ENCODE results near the gene AHNAK2. TPM values are rescaled to one million over a fixed set of nuclear protein-coding genes. Genes with fewer than 3 reads are reported as not detected.

The AHNAK2 gene
- total RNA-seq, 1 donor = 0.10 TPM

GRCh38 chr14:105015905-105016304 lies 37.7 kb upstream of the AHNAK2 start:
- H3K27me3 ChIP-seq (ENCODE audit: insufficient read depth, low read length) = no peaks in the 10 kb centered on the region
- H3K4me1 ChIP-seq (ENCODE audit: insufficient read depth, low read length) = peaks cover 41% of the 10 kb centered on the region
- no peak overlapping the region for H3K4me3 ChIP-seq (ENCODE audit: low read length)
- no peaks in the 10 kb centered on the region for H3K9me3 ChIP-seq (ENCODE audit: low read depth, low read length)

DNA sequence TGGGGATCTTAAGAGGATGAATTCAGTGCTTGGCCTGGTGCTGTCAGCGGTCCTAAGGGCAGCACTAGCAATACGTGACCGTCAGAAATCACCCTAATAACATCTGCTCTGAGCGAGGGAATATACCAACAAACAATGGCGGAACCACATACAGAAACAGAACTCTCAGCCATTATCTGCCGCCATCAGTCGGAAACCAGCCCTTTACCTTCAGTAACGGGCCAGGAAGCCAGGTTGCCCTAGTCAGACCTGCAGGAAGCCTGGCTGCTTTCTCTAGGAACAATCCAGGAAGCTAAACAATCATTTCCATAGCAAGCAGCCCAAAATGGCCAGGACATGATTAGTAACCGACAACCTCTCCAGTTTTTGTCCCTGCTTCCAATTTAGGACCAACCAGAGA lies 37.1 kb upstream of the AHNAK2 start:
- Histone ChIP-seq H3K9me3 (ENCODE audit: low read depth, low read length) (no peaks in the 10 kb centered on the region), H3K27me3 (ENCODE audit: insufficient read depth, low read length) (no peaks in the 10 kb centered on the region), H3K4me3 (ENCODE audit: low read length) (no peak overlapping the region), H3K4me1 (ENCODE audit: insufficient read depth, low read length) (peaks cover 39% of the 10 kb centered on the region)

DNA sequence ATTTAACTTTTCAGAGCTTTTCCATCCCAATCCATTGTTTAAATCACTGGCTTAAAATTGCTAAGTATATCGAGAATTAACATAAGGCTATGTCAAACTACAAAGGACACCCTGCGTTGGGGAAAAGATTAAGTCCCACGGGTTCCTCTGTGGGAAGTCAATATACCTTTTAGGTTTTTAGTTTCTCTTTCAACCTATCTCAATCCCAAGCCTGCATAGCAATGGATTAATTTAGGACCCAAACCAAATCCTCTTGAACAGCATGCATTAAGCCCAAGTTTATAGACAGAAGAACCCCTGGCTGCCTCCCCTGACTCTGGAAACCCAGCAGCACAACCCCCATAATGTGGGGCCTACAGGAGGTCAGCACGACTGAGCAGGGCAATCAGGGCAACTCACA lies 36.5 kb upstream of the AHNAK2 start:
- H3K4me1 ChIP-seq (ENCODE audit: insufficient read depth, low read length) = peaks cover 32% of the 10 kb centered on the region
- no peaks in the 10 kb centered on the region for H3K9me3 ChIP-seq (ENCODE audit: low read depth, low read length)
- no peaks in the 10 kb centered on the region for H3K27me3 ChIP-seq (ENCODE audit: insufficient read depth, low read length)
- no peak overlapping the region for H3K4me3 ChIP-seq (ENCODE audit: low read length)

DNA sequence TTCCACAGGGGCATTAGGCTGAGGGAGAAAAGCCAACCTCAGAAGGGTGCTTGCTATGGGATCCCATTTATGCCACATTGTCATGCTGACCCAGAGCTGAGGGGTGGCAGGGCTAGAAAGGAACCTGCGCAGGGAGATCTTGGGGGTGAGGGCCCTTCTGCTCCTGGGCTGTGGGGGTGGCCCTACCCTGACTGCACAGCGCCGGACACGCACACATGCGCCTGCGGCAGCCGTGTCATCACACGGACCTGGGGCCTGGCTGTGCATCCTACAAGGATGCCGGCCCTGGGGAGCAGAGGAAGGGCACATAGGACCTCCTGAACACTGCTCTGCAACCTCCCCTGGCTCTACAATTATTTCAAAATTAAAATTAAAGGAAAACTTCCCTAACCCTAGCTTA lies 35.9 kb upstream of the AHNAK2 start:
- no peak overlapping the region for H3K4me3 ChIP-seq (ENCODE audit: low read length)
- peaks cover 26% of the 10 kb centered on the region for H3K4me1 ChIP-seq (ENCODE audit: insufficient read depth, low read length)
- no peaks in the 10 kb centered on the region for H3K27me3 ChIP-seq (ENCODE audit: insufficient read depth, low read length)
- no peaks in the 10 kb centered on the region for H3K9me3 ChIP-seq (ENCODE audit: low read depth, low read length)

DNA sequence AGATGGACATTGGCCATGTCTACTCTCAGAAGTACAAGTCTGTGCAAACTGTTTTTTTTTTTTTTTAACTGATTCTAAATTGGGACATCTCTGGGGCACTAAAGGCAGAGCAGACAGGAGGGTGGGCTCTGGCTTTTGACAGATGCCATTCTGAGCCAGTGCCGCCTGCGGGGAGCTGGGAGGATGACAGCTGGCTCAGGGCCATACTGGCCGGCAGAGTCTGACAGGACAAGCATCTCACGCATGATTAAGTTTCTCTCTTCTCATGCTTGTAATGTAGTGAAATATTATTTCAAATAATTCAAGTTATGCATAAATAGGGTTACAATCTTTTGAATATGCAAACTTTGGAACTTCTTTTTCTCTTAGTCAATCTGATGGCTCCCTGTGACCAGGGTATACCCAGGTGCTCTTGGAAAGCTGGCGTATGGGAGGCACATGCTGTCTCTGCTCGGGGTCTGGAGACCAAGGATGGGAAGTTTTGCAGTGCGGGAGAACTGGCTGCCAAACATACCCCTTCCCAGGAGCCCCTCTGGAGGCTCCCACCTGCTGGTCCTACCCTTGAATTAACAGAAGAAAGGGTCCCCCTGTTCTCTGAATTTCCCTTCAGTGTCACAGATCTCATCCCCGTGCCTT lies 35.1 kb upstream of the AHNAK2 start:
- Histone ChIP-seq H3K9me3 (ENCODE audit: low read depth, low read length) (no peaks in the 10 kb centered on the region), H3K4me3 (ENCODE audit: low read length) (no peak overlapping the region), H3K27me3 (ENCODE audit: insufficient read depth, low read length) (no peaks in the 10 kb centered on the region), H3K4me1 (ENCODE audit: insufficient read depth, low read length) (peaks cover 19% of the 10 kb centered on the region)

GRCh38 chr14:105012171-105012985 lies 34.2 kb upstream of the AHNAK2 start:
- Histone ChIP-seq H3K27me3 (ENCODE audit: insufficient read depth, low read length) (no peaks in the 10 kb centered on the region), H3K9me3 (ENCODE audit: low read depth, low read length) (no peaks in the 10 kb centered on the region), H3K4me1 (ENCODE audit: insufficient read depth, low read length) (peaks cover 15% of the 10 kb centered on the region), H3K4me3 (ENCODE audit: low read length) (no peak overlapping the region)

GRCh38 chr14:105011312-105011990 lies 33.3 kb upstream of the AHNAK2 start:
- peaks cover 13% of the 10 kb centered on the region for H3K4me1 ChIP-seq (ENCODE audit: insufficient read depth, low read length)
- H3K27me3 ChIP-seq (ENCODE audit: insufficient read depth, low read length) = no peaks in the 10 kb centered on the region
- H3K9me3 ChIP-seq (ENCODE audit: low read depth, low read length) = no peaks in the 10 kb centered on the region
- no peak overlapping the region for H3K4me3 ChIP-seq (ENCODE audit: low read length)

GRCh38 chr14:105010891-105011291 lies 32.7 kb upstream of the AHNAK2 start:
- no peak overlapping the region for H3K4me3 ChIP-seq (ENCODE audit: low read length)
- H3K27me3 ChIP-seq (ENCODE audit: insufficient read depth, low read length) = no peaks in the 10 kb centered on the region
- H3K9me3 ChIP-seq (ENCODE audit: low read depth, low read length) = no peaks in the 10 kb centered on the region
- H3K4me1 ChIP-seq (ENCODE audit: insufficient read depth, low read length) = peaks cover 7% of the 10 kb centered on the region

DNA sequence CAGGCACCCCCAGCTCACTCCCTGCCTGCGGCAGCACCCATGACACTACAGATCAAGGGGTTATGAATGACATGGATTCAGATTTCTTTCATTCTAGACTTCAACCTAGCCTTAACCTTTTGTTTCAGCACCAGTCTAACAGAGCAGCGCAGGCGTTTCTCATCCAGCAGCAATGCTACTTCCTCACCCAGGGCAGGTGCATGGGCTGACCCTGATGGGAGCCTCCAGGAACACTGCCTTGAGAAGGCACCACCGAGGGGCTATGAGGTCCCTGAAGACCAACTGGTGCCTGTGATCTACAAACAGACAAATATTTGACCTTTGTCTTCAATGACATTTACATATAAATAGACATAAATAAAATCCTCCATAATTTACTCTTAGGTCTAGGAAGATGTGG lies 31.9 kb upstream of the AHNAK2 start:
- Histone ChIP-seq H3K4me3 (ENCODE audit: low read length) (no peak overlapping the region), H3K27me3 (ENCODE audit: insufficient read depth, low read length) (no peaks in the 10 kb centered on the region), H3K9me3 (ENCODE audit: low read depth, low read length) (no peaks in the 10 kb centered on the region), H3K4me1 (ENCODE audit: insufficient read depth, low read length) (peaks cover 7% of the 10 kb centered on the region)

DNA sequence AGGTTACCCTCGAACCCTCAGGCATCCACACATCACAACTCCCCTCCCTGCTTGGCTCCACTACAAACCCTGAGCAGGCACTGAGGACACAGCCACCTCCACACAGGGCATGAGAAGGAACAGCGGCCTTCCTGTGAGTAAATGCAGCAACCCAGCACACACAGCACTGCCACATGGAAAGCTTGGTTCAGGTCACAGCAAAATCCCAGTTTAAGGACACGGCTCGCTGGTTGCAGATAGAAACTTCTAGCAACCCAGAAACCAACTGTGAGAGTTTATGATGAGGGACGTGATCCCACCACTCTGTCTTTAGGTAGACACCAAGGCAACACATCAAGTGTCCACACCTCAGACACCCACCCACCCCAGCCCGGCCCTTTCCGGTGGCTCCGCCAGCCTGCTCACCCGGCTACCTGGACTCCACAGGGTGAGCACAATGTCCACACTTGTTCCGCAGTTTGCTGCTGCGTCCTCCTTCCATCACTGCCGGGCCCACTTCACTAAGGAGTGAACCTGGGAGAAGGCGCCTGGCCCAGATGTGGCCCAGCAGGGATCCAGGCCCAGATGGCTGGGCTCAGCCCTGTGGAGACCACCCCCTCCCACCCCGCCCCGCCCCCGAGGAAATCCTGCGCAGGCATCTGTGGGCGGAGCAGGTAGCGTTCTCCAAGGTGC lies 29.6 kb upstream of the AHNAK2 start:
- no peaks in the 10 kb centered on the region for H3K4me1 ChIP-seq (ENCODE audit: insufficient read depth, low read length)
- no peaks in the 10 kb centered on the region for H3K9me3 ChIP-seq (ENCODE audit: low read depth, low read length)
- H3K27me3 ChIP-seq (ENCODE audit: insufficient read depth, low read length) = no peaks in the 10 kb centered on the region
- H3K4me3 ChIP-seq (ENCODE audit: low read length) = no peak overlapping the region

DNA sequence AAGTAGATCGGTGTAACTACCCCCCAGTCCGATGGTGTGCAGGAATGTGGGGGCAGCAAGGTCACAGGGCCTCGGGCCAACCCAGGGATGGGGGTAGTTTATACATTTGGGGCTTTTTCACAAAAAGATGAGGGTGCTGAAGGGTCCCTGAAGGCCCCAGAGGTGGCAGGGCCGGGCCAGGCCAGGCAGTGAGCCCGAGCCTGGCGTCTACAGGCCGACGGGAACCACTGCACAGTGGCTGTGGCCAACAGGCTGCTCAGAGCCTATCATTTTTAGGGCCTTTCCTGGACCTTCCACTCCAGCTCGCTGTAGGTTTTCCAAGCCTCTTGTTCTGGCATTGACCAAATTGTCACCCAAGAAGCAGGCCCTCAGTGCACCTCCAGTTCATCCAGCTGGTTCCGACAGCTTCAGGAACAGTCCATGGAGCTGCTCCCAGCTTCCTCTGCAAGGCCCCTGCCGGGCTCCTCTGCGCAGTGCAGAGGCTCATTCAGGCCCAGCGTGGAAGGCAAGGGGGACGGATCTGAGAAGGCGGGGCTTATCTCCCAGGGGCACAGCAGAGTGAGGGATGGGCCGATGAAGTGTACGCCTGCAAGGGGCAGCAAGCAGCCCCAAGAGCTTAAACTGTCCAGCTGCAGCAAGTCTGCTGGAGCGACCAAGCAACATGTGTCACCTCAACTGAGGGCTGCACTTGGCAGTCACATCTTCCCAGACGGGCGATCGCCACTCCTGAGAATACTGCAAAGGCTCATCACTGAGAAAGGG lies 28.8 kb upstream of the AHNAK2 start:
- H3K4me1 ChIP-seq (ENCODE audit: insufficient read depth, low read length) = no peaks in the 10 kb centered on the region
- no peak overlapping the region for H3K4me3 ChIP-seq (ENCODE audit: low read length)

DNA sequence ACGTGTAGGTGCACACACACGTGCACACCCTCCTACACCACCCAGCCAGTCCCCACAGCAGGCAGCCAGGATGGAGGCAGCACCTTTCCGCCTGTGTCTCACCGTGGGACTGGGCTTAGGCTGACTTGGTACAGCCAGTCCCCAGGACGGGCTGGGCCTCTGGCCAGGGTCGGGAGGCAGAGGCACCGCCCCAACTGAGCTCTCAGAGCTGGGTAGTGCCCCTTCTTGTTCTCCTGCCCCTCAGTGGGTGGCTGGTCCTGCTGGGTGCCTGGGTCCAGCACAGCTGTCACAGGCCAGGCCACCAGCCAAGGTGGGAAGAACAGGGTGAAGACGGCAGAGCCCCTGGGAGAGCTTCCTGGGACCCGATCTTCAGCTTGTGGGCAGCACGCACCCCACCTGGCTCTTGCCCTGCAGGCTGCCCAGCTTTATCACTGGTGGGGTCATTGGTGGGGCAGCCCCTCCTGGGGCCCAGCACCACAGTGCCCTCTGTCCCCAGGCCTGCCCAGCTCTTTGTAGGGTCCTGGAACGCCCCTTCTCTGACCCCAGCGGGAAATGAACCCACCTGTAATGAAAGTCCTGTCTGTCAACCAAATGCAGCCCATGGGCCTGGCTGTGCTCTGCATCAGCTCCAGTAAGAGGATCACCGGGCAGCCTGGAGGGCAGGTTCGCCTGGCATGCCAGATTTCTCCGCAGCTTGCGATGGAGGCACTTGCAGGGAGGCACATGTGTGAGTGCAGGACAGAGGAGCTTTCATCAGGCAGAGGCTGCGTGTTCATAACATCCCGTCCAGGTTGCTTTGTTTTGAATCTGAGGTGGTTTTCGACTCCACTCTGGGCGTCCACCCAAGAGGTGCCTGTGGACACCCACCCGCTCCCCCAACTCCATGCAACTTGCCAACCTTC lies 28.0 kb upstream of the AHNAK2 start:
- Histone ChIP-seq H3K9me3 (ENCODE audit: low read depth, low read length) (no peaks in the 10 kb centered on the region), H3K4me3 (ENCODE audit: low read length) (no peak overlapping the region), H3K27me3 (ENCODE audit: insufficient read depth, low read length) (no peaks in the 10 kb centered on the region), H3K4me1 (ENCODE audit: insufficient read depth, low read length) (no peaks in the 10 kb centered on the region)

More for the DNA sequence above, 28.8 kb upstream of the AHNAK2 start:
- no peaks in the 10 kb centered on the region for H3K27me3 ChIP-seq (ENCODE audit: insufficient read depth, low read length)
- no peaks in the 10 kb centered on the region for H3K9me3 ChIP-seq (ENCODE audit: low read depth, low read length)

DNA sequence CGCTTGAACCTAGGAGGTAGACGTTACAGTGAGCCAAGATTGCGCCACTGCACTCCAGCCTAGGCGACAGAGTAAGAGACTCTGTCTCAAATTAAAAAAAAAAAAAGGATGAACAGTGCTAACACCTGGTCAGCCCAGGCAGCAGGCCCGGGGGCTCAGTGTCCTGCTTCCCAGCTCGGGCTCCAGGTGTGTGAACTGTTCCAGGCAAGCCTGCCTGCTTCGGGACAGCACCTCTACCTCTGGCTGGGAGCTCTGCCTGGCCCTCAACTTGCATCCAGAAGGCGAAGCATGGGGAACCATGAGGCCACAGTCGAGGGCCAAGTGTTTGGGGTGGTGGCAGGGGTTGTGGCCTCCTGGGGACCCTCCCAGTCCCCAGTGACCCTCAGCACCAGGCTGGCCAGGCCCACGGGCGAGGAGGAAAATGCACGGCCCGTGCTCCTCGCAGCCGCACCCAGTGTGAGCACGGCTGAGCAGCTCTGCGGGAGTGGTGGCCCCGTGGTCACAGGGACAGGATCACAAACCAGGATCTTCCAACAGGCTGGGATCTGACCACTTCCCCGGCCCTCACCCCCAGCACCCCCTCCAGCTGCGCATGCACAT lies 27.3 kb upstream of the AHNAK2 start:
- Histone ChIP-seq H3K9me3 (ENCODE audit: low read depth, low read length) (no peaks in the 10 kb centered on the region), H3K4me3 (ENCODE audit: low read length) (no peak overlapping the region), H3K4me1 (ENCODE audit: insufficient read depth, low read length) (no peaks in the 10 kb centered on the region), H3K27me3 (ENCODE audit: insufficient read depth, low read length) (no peaks in the 10 kb centered on the region)

All from mononuclear cell (primary cell).